Cardiac muscle cell (in vitro differentiated cells and primary cell): Measurements from ENCODE around the gene LRRC45. TPM values are rescaled to one million over a fixed set of nuclear protein-coding genes. Genes with fewer than 3 reads are reported as not detected.

Experiments
- DNase-seq, 2 donors: peaks; one replicate each; pipeline versions ENCODE4 v3.0.0 to v3.0.0-alpha.2; 2010 to 2017; ENCODE audit warnings: low read depth in 1 of 2, low spot score in 1 of 2
- H3K27ac ChIP-seq: fragments of 200-600 bp; sonication (generic); 2 replicates; pipeline ENCODE4 v1.5.1; 2016
- H3K27me3 ChIP-seq: fragments of 200-600 bp; sonication (generic); 2 replicates; pipeline ENCODE4 v1.6.0; 2016; ENCODE audit warnings: control low read depth
- H3K36me3 ChIP-seq: fragments of 200-600 bp; sonication (generic); 2 replicates; pipeline ENCODE4 v1.5.1; 2016; ENCODE audit warnings: control low read depth
- H3K4me1 ChIP-seq: fragments of 200-600 bp; sonication (generic); 2 replicates; pipeline ENCODE4 v1.8.1; 2017; ENCODE audit warnings: low read depth, mild to moderate bottlenecking, mixed run types
- H3K4me3 ChIP-seq: fragments of 200-600 bp; sonication (generic); 2 replicates; pipeline ENCODE4 v1.5.1; 2016; ENCODE audit warnings: mild to moderate bottlenecking
- H3K9me3 ChIP-seq: fragments of 200-600 bp; sonication (generic); 2 replicates; pipeline ENCODE4 v1.5.1; 2017; ENCODE audit warnings: low read depth, mild to moderate bottlenecking, control low read depth
- polyA plus RNA-seq: library from polyadenylated mRNA; unstranded; fragments of >200 nt; fragmentation: Nextera tagmentation; extraction: Ambion mirVana; gene quantifications from 2 replicates; pipeline ENCODE4 v1.2.1, GENCODE V29; 2016
- total RNA-seq: library from RNA; depleted of rRNA; stranded (reverse); fragments of >200 nt; gene quantifications from 2 replicates; pipeline ENCODE4 v1.2.3, GENCODE V29; 2016
- TF ChIP-seq, protein P1 (sequence below): IDR thresholded peaks from 2 replicates; pipeline ENCODE4 v1.5.1; 2012; ENCODE audit warnings: low read depth, mild to moderate bottlenecking, low read length

The LRRC45 gene
- total and polyA plus RNA-seq, 2 experiments from 2014 or later: 31.8 to 36.5 TPM

DNA sequence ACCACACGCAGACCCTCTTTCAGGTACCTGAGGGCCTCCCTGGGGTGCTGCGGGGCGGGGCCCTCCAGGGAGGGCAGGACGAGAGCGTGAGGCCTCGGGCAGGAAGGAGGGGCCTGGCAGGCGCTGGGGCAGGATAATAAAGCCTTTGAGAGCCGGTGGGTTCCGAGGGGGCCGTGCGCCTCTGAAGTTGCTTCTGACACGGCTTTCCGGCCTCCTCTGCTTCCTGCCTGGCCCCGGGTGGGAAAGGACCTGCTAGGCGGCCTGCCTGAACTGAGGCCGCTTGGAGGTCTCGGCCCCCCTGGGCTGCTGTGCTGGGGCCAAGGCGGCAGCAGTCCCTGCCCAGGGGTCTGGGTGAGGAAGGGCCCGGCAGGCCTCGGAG lies 10.9 kb upstream of the LRRC45 start:
- DNase-seq: no peak
- TF ChIP-seq, protein P1, sequence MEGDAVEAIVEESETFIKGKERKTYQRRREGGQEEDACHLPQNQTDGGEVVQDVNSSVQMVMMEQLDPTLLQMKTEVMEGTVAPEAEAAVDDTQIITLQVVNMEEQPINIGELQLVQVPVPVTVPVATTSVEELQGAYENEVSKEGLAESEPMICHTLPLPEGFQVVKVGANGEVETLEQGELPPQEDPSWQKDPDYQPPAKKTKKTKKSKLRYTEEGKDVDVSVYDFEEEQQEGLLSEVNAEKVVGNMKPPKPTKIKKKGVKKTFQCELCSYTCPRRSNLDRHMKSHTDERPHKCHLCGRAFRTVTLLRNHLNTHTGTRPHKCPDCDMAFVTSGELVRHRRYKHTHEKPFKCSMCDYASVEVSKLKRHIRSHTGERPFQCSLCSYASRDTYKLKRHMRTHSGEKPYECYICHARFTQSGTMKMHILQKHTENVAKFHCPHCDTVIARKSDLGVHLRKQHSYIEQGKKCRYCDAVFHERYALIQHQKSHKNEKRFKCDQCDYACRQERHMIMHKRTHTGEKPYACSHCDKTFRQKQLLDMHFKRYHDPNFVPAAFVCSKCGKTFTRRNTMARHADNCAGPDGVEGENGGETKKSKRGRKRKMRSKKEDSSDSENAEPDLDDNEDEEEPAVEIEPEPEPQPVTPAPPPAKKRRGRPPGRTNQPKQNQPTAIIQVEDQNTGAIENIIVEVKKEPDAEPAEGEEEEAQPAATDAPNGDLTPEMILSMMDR: no peak
- Histone ChIP-seq H3K4me1 (peaks cover 18% of the 10 kb centered on the region), H3K27me3 (no peaks in the 10 kb centered on the region), H3K27ac (peak overlapping the region; percentile 89), H3K9me3 (no peaks in the 10 kb centered on the region), H3K4me3 (no peak overlapping the region), H3K36me3 (no peaks in the 10 kb centered on the region)

DNA sequence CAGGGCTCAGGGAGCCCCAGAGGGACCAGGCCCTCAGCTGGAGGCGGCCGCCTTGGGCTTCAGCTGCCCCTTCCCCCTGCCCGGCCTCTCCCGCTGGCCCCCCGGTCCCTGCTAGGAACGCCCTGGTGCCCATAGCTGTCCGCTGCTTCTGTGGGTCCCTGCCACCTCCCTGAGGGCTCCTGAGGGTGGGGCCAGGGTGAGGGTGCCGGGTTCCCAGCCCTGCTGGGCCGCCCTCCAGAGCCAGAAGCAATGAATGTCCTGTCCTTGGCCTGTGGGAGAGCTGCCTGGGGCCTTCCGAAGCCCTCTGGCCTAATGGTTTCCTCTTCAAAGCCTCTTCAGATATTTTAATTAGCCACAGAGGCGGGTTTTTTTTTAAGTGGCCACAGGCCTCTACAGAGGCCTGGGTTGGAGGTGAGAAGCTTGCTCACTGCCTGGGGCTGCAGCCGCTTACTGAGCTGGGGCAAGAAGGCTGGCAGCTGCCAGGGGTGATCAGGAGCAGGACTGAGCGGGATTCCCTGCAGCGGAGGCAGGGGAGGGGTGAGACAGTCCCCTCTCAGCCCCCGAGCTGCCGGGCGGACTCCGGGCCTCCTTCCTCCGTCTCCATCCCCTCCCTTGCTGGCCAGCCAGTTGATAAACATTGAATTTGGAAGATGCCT lies 10.3 kb upstream of the LRRC45 start:
- Histone ChIP-seq H3K36me3 (no peaks in the 10 kb centered on the region), H3K4me1 (peaks cover 18% of the 10 kb centered on the region), H3K4me3 (no peak overlapping the region), H3K27me3 (no peaks in the 10 kb centered on the region), H3K27ac (peak overlapping the region; percentile 89), H3K9me3 (no peaks in the 10 kb centered on the region)
- peak in 1 of 2 donors; percentile 47 for DNase-seq
- TF ChIP-seq, protein P1: no peak

DNA sequence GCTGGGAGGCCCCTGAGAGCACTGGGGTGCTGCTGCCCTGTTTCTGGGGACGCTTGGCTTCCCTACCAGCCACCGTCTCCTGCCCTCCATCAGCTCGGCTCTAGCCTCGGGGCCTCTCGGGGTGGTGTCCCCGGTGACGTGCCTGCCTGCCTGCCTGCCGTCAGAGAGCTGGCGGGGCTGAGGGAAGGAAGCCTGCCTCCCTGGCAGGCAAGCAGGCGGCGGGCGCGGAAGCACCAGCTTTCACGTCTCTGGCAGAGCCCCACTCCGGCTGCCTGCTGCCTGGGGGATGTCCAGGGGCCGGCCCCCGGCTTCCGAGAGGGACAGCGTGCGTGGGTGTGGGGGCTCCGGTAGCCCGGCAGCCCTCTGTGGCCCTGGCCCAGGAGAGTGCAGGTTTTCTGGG lies 9.8 kb upstream of the LRRC45 start:
- Histone ChIP-seq H3K4me1 (peaks cover 18% of the 10 kb centered on the region), H3K4me3 (no peak overlapping the region), H3K36me3 (no peaks in the 10 kb centered on the region), H3K27ac (peak overlapping the region; percentile 89), H3K27me3 (no peaks in the 10 kb centered on the region), H3K9me3 (no peaks in the 10 kb centered on the region)
- DNase-seq: no peak
- TF ChIP-seq, protein P1: no peak

DNA sequence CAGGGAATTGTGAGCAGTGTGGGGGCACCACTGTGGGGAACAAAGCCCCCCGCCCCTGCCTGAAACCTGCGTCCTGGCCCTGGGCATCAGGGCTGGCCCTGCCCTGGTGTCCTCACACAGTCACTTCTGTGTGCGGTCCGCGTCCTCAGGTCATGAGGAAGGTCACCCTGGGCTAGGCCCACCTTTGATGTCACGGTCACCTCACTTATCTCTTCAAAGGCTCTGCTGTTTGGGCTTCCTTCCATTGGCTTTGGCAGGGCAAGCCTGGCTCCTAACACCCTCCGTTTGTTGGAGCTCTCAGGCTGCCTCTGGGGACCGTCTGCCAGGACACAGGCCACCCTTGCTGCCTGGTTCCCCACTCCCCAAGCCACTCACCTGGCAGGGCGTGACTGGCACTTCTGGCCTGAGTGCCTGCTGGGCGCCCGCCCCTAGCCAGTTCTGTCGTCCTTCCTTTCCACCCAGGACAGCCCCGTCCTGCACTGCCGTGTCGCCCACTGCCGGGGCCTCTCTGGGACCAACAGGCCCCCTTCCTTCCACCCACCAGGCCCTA lies 9.3 kb upstream of the LRRC45 start:
- TF ChIP-seq, protein P1: no peak
- no peaks in the 10 kb centered on the region for H3K9me3 ChIP-seq

DNA sequence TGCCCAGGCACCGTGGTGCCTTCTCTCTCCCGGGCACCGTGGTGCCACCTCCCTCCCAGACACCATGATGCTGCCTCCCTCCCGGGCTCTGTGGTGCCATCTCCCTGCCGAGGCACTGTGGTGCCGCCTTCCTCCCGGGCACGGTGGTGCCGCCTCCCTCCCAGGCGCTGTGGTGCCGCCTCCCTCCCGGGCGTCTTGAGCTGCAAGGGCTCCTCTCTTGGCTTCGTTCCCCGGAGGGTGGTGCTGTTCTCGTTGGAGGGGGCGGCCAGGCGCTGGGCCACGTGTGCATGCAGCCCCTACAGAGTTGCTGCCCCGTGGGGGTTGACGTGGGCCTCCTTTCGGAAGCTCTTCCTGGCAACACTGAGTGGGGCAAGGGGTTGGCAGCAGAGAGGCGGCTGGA lies 8.7 kb upstream of the LRRC45 start:
- DNase-seq: no peak
- Histone ChIP-seq H3K27ac (no peak overlapping the region), H3K4me1 (peaks cover 18% of the 10 kb centered on the region), H3K27me3 (no peaks in the 10 kb centered on the region), H3K9me3 (no peaks in the 10 kb centered on the region), H3K4me3 (no peak overlapping the region), H3K36me3 (no peaks in the 10 kb centered on the region)
- TF ChIP-seq, protein P1: no peak

More for the DNA sequence above, 9.3 kb upstream of the LRRC45 start:
- DNase-seq: no peak
- H3K27me3 ChIP-seq: no peaks in the 10 kb centered on the region
- H3K27ac ChIP-seq: peak overlapping the region; percentile 89
- no peaks in the 10 kb centered on the region for H3K36me3 ChIP-seq
- H3K4me3 ChIP-seq: no peak overlapping the region
- H3K4me1 ChIP-seq: peaks cover 18% of the 10 kb centered on the region
